NCI-H524 treated with DMSO at 0.1 percent for 48 hours (cell line): Measurements from ENCODE around the gene AP3B1.
A peak's percentile ranks its signal among the peaks of the same experiment; 100 is the strongest.

Source experiments
- DNase-seq: peaks from one replicate; lab custom pipeline; 2025; lab: John Stamatoyannopoulos, UW

The AP3B1 gene

DNA sequence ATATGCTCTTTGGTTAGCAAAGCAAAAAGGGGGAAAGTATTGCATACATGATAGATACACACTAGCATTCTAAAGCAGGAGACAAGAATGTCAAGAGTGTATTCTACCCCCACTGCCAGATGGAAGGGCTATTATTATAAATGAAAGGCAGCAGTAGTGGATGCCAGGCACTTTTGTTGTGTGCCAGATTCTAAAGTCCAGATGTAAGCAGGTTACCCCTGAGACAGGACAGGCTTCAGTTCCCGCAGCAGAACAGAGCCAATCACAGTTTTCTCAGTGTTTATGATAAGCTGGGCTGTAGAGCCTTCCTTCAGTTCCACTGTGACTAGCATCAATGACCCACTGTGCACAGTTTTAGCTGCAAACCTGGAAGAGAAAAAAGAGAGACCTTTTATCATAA is 291.8 kb downstream of the AP3B1 start:
- peak; percentile 53 for DNase-seq

DNA sequence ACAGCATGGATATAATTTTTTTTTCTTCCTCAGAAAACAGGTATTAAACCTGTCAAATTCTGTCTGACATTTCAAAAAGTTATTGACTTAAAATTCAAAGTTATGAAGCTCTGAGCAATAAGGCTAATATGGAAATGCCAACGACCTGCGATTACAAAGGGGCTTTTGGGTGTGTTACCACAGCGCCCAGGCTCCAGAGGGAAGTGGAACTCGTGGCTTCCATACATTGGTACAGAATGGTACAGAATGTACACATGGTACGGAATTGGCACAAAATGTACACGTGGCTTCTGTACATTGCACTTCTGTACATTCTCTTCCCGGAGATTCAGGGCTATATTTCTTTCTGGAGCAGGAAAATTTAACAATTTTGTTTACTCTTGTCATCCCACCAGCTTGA is 293.3 kb downstream of the AP3B1 start:
- no peak for DNase-seq

GRCh38 chr5:78000191-78000590 is 294.3 kb downstream of the AP3B1 start:
- DNase-seq, result no peak

DNA sequence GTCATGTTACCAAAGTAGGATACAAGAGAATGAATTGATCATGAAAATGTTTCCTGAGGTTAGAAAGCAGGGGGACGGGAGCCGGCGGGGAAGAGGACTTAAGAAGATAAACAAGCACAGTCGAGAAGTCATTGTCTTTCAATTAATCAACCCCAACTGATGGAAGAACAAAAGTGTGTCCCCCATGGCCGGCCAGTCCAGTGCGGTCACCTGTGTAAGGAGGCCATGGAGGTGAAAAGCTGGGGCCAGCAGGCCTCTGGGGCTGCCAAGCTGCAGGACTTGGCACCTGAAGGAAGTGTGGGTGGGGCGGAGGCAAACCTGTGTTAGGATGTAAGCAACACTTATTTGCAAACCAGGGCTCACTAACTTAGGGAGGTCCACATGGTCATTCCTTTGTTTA is 295.1 kb downstream of the AP3B1 start:
- DNase-seq, result no peak

GRCh38 chr5:77996943-77997342 is 297.6 kb downstream of the AP3B1 start:
- DNase-seq, result no peak

- peak; percentile 79 for DNase-seq
These were observed 298.6 kb downstream of the AP3B1 start for GRCh38 chr5:77995793-77996409.

- DNase-seq, result no peak
These were observed 299.6 kb downstream of the AP3B1 start for GRCh38 chr5:77994943-77995342.

GRCh38 chr5:77993855-77994318 is 300.6 kb downstream of the AP3B1 start:
- DNase-seq, result no peak

GRCh38 chr5:77993141-77993854 is 301.2 kb downstream of the AP3B1 start:
- no peak for DNase-seq

DNA sequence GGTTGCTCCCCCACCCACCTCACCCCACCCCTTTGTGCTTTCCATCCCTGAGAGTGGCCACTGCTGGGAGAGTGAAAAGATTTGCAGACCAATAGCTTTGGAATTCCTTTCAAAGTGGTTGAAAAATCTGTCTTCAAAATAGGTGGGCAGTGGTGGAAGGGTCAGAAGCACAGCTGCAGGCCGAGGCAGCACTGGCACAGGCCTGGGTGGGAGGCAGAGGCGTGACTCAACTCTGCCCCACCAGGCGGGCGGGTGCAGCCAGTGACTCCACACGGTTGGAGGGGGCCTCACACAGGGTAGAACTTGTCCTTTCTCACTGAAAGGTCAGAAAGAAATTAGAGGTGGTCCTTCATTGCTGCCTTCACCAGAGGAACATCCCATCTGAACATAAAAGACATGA is 303.4 kb downstream of the AP3B1 start:
- no peak for DNase-seq

- peak; percentile 60 for DNase-seq
These were observed 304.5 kb downstream of the AP3B1 start for GRCh38 chr5:77990020-77990419.

- no peak for DNase-seq
These were observed 306.5 kb downstream of the AP3B1 start for GRCh38 chr5:77987988-77988387.

GRCh38 chr5:77987331-77987730 is 307.2 kb downstream of the AP3B1 start:
- DNase-seq, result no peak

GRCh38 chr5:77986261-77986660 is 308.2 kb downstream of the AP3B1 start:
- no peak for DNase-seq

- no peak for DNase-seq
These were observed 309.3 kb downstream of the AP3B1 start for GRCh38 chr5:77985247-77985646.

DNA sequence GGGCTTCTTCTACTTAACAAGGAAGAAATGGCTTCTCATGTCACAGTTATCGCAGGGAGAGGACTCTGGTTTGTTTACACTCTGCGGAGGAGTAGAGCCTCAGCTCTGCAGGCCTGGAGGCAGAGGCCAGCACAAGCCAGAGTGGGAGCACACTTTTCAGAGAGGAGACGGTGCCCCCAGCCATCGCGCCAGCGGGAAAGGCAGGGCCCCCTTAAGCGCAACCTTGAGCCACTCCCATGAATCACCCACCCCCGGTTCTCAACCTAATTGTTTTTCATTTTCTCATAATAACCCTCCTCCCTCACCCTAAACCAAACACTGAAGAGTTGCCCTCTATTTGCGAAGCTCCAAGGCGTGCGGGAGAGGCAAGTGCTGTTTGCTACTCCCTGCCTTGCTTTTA is 309.9 kb downstream of the AP3B1 start:
- DNase-seq, result no peak

DNA sequence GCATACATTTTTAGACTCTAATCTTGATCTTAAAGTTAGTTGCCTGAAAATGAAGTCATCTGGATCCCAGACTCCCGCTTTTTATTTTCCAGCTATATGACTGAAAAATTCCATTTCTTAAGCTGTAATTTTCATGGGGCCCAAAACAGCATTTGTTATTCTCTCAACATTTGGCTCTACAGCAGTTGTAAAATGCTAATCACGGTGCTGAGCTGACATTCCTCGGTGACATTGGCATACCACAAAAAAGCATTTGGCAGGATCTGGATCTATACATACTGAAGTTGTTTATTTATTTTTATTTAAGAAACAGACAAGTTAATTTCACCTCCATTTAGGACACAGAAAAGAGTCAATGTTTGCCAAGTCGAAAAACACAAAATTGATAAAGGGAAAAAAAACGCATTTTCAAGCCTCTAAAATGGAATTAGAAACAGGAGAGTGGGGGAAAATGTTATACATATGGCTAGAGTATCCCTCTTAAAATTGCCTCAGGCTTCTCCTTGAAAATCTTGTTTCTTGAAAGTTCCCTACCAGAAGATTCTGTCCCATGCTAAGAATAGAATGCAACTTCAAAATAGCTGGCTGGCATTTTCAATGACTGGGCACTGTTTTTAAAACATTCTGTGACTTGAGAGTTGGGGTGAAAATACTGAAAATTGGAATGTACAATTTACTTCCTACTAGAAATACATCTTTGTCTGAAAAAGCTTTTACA is 310.9 kb downstream of the AP3B1 start:
- DNase-seq, result no peak

DNA sequence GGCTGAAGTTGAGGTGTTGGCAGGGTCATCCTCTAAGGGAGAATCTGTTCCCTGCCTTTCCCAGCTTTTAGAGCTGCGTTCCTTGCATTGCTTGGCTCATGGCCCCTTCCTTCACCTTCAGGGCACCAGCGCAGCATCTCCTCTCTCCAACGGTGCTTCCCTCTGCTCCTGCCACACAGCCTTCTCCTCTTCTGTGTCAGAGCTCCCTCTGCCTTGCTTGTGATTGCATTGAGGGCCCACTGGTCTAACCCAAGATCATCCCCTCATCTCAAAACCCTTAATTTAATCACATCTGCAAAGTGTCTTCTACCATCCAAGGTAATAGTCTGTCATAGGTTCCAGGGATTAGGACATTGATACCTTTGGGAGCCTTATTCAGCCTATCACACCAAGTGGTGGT is 312.7 kb downstream of the AP3B1 start:
- DNase-seq, result no peak

DNA sequence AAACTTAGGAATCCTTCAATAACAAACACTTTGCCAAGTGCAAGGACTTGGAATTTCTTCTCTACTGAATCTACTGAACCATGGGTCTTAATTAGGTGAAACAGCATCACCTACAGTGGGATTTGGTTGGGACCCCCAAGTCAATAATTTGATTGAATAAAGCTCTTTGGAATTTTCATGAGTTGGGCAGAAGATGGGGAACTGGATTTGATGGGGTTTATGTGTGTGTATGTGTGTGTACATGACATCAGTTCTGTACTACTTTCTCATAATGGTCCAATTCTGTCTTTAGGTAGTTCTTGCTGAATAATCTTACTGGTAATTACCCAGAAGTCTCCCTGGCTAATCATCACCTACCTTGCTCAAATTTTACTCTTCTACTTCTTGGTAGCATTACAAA is 319.9 kb downstream of the AP3B1 start:
- DNase-seq, result no peak

DNA sequence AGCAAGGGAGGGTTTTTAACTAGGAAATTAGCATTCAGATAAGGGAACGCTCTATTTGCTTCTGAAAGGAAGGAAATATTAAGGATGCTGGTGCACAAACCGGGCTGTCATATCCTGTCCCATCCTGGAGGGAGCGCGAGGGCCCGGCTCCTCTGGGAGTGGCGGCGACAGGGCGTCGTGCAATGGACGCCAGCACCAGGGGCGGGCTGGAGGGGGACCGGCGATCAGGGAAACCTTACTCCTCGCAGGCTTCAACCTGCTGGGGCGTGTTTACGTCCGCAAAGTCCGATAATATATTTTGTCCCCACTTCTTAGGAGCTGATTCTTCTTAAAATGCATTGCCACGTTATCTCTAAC is 321.3 kb downstream of the AP3B1 start:
- DNase-seq, result no peak

- DNase-seq, result no peak
These were observed 321.8 kb downstream of the AP3B1 start for GRCh38 chr5:77972469-77973252.

GRCh38 chr5:77971776-77972468 is 322.6 kb downstream of the AP3B1 start:
- DNase-seq, result no peak
